ENCODE measurements around the gene TCAP. TPM values are rescaled to one million over a fixed set of nuclear protein-coding genes. Genes with fewer than 3 reads are reported as not detected.

The TCAP gene
- total and polyA plus RNA-seq, 10 of the 15 experiments (the other 5 are each of a cell fraction or from before 2014, with no cell fraction given): 0.17 to 1.0 (median 0.36) TPM; not detected in 3

DNA sequence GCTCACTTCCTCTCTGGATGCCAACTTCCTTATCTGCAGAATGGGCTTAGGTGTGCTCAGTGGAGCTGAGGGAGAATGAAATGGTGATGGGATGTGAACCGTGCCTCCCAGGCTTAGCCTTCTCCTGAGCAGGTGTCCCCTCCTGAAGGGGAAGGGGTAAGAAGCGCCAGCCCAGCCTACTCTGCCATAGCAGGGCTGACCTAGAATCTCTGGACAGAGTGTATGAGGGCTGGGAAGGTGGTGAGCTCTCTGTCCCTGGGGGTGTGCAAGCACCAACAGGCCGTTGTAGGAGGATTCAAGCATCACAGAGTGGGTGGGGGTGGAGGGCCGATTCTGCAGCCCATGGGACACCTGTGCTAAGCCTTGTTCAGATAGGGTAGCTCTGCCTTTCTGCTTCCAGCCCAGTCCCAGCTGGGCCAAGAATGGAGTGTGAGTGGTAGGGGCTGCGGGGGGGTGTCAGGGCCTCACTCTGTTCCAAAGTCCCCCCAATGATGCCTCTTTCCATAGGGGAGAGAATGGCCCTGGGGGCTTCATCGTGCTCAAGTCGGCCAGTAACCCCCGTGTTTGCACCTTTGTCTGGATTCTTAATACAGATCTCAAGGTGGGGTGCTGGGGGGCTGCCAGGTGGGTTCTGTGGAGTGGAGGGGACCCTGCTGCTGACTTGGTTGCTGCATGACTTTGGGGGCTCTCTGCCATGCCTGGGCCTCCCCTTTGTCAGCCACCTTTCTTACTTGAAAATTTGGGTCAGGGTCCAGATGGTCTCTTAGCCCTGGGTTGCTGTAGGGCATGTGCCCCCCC, 3.2 kb upstream of the TCAP start:
- Histone ChIP-seq H2AFZ (ENCODE audit: control insufficient read depth, low read depth, low read length) (no peak overlapping the region), H3K4me2 (ENCODE audit: control insufficient read depth, insufficient read depth) (no peak overlapping the region), H3K4me3 (no peak overlapping the region), H3K9me3 (replicated peaks; ENCODE audit: control insufficient read depth, insufficient read depth, low read length) (no peaks in the 10 kb centered on the region), H3K9ac (ENCODE audit: control insufficient read depth, insufficient read depth, low read length) (no peak overlapping the region), H4K20me1 (ENCODE audit: control insufficient read depth, insufficient read depth) (no peaks in the 10 kb centered on the region; the same call in 1 of the 2 replicates), H3K36me3 (ENCODE audit: control insufficient read depth in 2 of 2, insufficient read depth in 2 of 2, low read length in 1 of 2) (peaks cover 12 to 21% of the 10 kb centered on the region in 2 experiments; a peak in 3 of 4 replicates), H3K79me2 (ENCODE audit: control insufficient read depth, insufficient read depth, low read length) (no peaks in the 10 kb centered on the region), H3K27ac (ENCODE audit: control insufficient read depth, insufficient read depth) (no peak overlapping the region), H3K4me1 (ENCODE audit: control insufficient read depth, insufficient read depth, low read length) (peaks cover 6% of the 10 kb centered on the region; the same call in 1 of the 2 replicates), H3K27me3 (replicated peaks in 1 of 2; ENCODE audit: control insufficient read depth in 2 of 2, insufficient read depth in 2 of 2, low read length in 1 of 2) (peaks cover 0 to 1% of the 10 kb centered on the region in 2 experiments; a peak in 2 of 4 replicates)
- POLR2A ChIA-PET: no interaction called here
- CTCF ChIA-PET: interaction anchor here (0.8 to 1.7 kb wide), 3 partner anchors 8 to 40 kb away, joined by 3 to 4 read pairs (median 3); no protein-coding TSS in a partner anchor
- FAIRE-seq: no peak
- intact Hi-C loops (cut with micrococcal nuclease; ENCODE audit: unreplicated experiment) (no loop called here), in situ Hi-C loops (cut with MboI) (no loop called here)
- TF ChIP-seq RBBP5 (conservative IDR thresholded peaks at IDR 0.05) (no peak), SMAD1 (IDR thresholded peaks at IDR 0.05; ENCODE audit: low read depth, partially characterized antibody) (no peak), IKZF1 (conservative IDR thresholded peaks at IDR 0.05) (no peak), ZSCAN29 (IDR thresholded peaks at IDR 0.05) (no peak)
- DNase-seq (ENCODE audit: low read depth, low spot score): no peak
- SMC1A ChIA-PET (ENCODE audit: uncharacterized antibody, unreplicated experiment): no interaction called here
- 70% methylated on average over 8 of the region's 8 CpGs for WGBS (ENCODE audit: insufficient coverage, insufficient replicate concordance, low lambda C conversion rate, missing lambda C conversion rate)
- RAD21 ChIA-PET (ENCODE audit: unreplicated experiment): no interaction called here
- BruUV-seq (replicated peaks): no TSS peak
- no peak for ATAC-seq

DNA sequence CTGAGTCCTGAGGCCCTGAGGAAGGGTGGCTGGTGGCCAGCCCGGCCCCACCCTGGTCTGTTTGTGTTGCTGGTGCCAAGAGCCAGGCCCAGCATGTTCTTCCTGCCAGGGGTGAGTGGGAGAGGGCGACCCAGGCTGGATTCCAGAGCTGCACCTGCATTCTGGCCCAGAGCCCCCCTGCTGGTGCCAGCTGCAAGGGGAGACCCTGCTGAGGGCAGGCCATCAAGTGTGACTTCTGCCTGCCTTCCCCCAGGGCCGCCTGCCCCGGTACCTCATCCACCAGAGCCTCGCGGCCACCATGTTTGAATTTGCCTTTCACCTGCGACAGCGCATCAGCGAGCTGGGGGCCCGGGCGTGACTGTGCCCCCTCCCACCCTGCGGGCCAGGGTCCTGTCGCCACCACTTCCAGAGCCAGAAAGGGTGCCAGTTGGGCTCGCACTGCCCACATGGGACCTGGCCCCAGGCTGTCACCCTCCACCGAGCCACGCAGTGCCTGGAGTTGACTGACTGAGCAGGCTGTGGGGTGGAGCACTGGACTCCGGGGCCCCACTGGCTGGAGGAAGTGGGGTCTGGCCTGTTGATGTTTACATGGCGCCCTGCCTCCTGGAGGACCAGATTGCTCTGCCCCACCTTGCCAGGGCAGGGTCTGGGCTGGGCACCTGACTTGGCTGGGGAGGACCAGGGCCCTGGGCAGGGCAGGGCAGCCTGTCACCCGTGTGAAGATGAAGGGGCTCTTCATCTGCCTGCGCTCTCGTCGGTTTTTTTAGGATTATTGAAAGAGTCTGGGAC, 2.4 kb upstream of the TCAP start:
- Histone ChIP-seq H3K9me3 (replicated peaks; ENCODE audit: control insufficient read depth, insufficient read depth, low read length) (no peaks in the 10 kb centered on the region), H3K79me2 (ENCODE audit: control insufficient read depth, insufficient read depth, low read length) (no peaks in the 10 kb centered on the region), H3K4me1 (ENCODE audit: control insufficient read depth, insufficient read depth, low read length) (peaks cover 6% of the 10 kb centered on the region; the same call in 1 of the 2 replicates), H4K20me1 (ENCODE audit: control insufficient read depth, insufficient read depth) (no peaks in the 10 kb centered on the region; the same call in 1 of the 2 replicates), H3K36me3 (ENCODE audit: control insufficient read depth in 2 of 2, insufficient read depth in 2 of 2, low read length in 1 of 2) (peaks cover 12 to 21% of the 10 kb centered on the region in 2 experiments; a peak in 3 of 4 replicates), H3K27me3 (replicated peaks in 1 of 2; ENCODE audit: control insufficient read depth in 2 of 2, insufficient read depth in 2 of 2, low read length in 1 of 2) (peaks cover 3 to 4% of the 10 kb centered on the region in 2 experiments; a peak in 3 of 4 replicates), H3K4me2 (ENCODE audit: control insufficient read depth, insufficient read depth) (no peak overlapping the region), H2AFZ (ENCODE audit: control insufficient read depth, low read depth, low read length) (no peak overlapping the region), H3K9ac (ENCODE audit: control insufficient read depth, insufficient read depth, low read length) (no peak overlapping the region), H3K4me3 (no peak overlapping the region), H3K27ac (ENCODE audit: control insufficient read depth, insufficient read depth) (no peak overlapping the region)
- ChIA-PET POLR2A (no interaction called here), CTCF (interaction anchor here (0.8 to 1.7 kb wide), 2 partner anchors 9 to 41 kb away, joined by 3 to 4 read pairs; no protein-coding TSS in a partner anchor), SMC1A (ENCODE audit: uncharacterized antibody, unreplicated experiment) (no interaction called here), RAD21 (ENCODE audit: unreplicated experiment) (no interaction called here)
- no peak for ATAC-seq
- no peak for DNase-seq (ENCODE audit: low read depth, low spot score)
- no peak for FAIRE-seq
- TF ChIP-seq, protein P1, sequence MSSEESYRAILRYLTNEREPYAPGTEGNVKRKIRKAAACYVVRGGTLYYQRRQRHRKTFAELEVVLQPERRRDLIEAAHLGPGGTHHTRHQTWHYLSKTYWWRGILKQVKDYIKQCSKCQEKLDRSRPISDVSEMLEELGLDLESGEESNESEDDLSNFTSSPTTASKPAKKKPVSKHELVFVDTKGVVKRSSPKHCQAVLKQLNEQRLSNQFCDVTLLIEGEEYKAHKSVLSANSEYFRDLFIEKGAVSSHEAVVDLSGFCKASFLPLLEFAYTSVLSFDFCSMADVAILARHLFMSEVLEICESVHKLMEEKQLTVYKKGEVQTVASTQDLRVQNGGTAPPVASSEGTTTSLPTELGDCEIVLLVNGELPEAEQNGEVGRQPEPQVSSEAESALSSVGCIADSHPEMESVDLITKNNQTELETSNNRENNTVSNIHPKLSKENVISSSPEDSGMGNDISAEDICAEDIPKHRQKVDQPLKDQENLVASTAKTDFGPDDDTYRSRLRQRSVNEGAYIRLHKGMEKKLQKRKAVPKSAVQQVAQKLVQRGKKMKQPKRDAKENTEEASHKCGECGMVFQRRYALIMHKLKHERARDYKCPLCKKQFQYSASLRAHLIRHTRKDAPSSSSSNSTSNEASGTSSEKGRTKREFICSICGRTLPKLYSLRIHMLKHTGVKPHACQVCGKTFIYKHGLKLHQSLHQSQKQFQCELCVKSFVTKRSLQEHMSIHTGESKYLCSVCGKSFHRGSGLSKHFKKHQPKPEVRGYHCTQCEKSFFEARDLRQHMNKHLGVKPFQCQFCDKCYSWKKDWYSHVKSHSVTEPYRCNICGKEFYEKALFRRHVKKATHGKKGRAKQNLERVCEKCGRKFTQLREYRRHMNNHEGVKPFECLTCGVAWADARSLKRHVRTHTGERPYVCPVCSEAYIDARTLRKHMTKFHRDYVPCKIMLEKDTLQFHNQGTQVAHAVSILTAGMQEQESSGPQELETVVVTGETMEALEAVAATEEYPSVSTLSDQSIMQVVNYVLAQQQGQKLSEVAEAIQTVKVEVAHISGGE (CRISPR knock-in tag; IDR thresholded peaks at IDR 0.05): no peak
- no peak for TF ChIP-seq ZNF274 (IDR thresholded peaks at IDR 0.05; ENCODE audit: insufficient read depth, insufficient read length)
- TF ChIP-seq HDAC2 (IDR thresholded peaks at IDR 0.05): no peak
- TF ChIP-seq PML (IDR thresholded peaks at IDR 0.05; ENCODE audit: low read length): no peak
- no peak for TF ChIP-seq SUZ12 (IDR thresholded peaks at IDR 0.05; ENCODE audit: unreplicated experiment)
- no peak for TF ChIP-seq ZBED1 (IDR thresholded peaks at IDR 0.05; ENCODE audit: borderline replicate concordance)
- no peak for TF ChIP-seq NBN (IDR thresholded peaks at IDR 0.05)
- no peak for TF ChIP-seq MYB (IDR thresholded peaks at IDR 0.05; ENCODE audit: borderline replicate concordance, low read depth, low read length)
- TF ChIP-seq BACH1 (IDR thresholded peaks at IDR 0.05; ENCODE audit: borderline replicate concordance): no peak
- intact Hi-C loops (cut with micrococcal nuclease; ENCODE audit: unreplicated experiment) (no loop called here), in situ Hi-C loops (cut with MboI) (no loop called here)
- WGBS (ENCODE audit: insufficient coverage, insufficient replicate concordance, low lambda C conversion rate, missing lambda C conversion rate): 68% methylated on average over 19 of the region's 22 CpGs
- no TSS peak for BruUV-seq (replicated peaks)
